ENCODE data around the gene CLIP1.
"Not testable (repeated sequence)": the region's sequence is repeated elsewhere in the genome, so short reads cannot be mapped to it uniquely, and the experiment has no call there.

DNA sequence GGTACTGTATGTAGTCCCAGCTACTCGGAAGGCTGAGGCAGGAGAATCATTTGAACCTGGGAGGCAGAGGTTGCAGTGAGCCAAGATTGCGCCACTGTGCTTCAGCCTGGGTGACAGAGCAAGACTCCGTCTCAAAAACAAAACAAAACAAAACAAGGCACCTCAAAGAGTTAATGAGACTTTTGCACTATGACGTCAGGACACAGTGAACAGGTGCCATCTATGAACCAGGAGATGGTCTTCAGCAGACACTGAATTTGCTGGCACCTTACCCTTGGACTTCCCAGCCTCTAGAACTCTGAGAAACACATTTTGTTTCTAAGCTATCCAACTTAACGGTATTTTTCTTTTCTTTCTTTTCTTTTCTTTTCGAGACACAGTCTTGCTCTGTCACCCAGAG is 23.9 kb upstream of the CLIP1 start:
- TF ChIP-seq, protein P1, sequence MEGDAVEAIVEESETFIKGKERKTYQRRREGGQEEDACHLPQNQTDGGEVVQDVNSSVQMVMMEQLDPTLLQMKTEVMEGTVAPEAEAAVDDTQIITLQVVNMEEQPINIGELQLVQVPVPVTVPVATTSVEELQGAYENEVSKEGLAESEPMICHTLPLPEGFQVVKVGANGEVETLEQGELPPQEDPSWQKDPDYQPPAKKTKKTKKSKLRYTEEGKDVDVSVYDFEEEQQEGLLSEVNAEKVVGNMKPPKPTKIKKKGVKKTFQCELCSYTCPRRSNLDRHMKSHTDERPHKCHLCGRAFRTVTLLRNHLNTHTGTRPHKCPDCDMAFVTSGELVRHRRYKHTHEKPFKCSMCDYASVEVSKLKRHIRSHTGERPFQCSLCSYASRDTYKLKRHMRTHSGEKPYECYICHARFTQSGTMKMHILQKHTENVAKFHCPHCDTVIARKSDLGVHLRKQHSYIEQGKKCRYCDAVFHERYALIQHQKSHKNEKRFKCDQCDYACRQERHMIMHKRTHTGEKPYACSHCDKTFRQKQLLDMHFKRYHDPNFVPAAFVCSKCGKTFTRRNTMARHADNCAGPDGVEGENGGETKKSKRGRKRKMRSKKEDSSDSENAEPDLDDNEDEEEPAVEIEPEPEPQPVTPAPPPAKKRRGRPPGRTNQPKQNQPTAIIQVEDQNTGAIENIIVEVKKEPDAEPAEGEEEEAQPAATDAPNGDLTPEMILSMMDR (IDR thresholded peaks at IDR 0.05): not testable (repeated sequence)
- TF ChIP-seq POLR2AphosphoS5, POLR2A (IDR thresholded peaks at IDR 0.05): not testable (repeated sequence)
